Neuronal stem cell (in vitro differentiated cells): ENCODE measurements around the gene ENTHD1.

Experiments
- DNase-seq: peaks from one replicate; pipeline ENCODE4 v3.0.0-alpha.2; 2013; ENCODE audit warnings: low spot score
- H2AFZ ChIP-seq: one replicate; pipeline ENCODE4 v1.6.1; 2013; ENCODE audit warnings: mild to moderate bottlenecking, low read length, inconsistent platforms
- H2AK5ac ChIP-seq: 2 replicates; pipeline ENCODE4 v1.6.1; 2013; ENCODE audit warnings: low read depth, mild to moderate bottlenecking, inconsistent platforms, low read length, moderate library complexity, mixed read lengths
- H2BK120ac ChIP-seq: 2 replicates; pipeline ENCODE4 v1.6.1; 2013; ENCODE audit warnings: low read depth, mild to moderate bottlenecking, inconsistent platforms, low read length, moderate library complexity, mixed read lengths
- H2BK12ac ChIP-seq: one replicate; pipeline ENCODE4 v1.6.1; 2013; ENCODE audit warnings: low read length, inconsistent platforms
- H2BK15ac ChIP-seq: 2 replicates; pipeline ENCODE4 v1.6.1; 2013; ENCODE audit warnings: mild to moderate bottlenecking, low read length, inconsistent platforms, mixed read lengths
- H2BK5ac ChIP-seq: one replicate; pipeline ENCODE4 v1.6.1; 2013; ENCODE audit warnings: inconsistent platforms, mild to moderate bottlenecking, low read length, moderate library complexity
- H3K14ac ChIP-seq: one replicate; pipeline ENCODE4 v1.6.1; 2013; ENCODE audit warnings: low read length, inconsistent platforms
- H3K18ac ChIP-seq: 2 replicates; pipeline ENCODE4 v1.6.1; 2013; ENCODE audit warnings: low read length, inconsistent platforms
- H3K23ac ChIP-seq: 2 replicates; pipeline ENCODE4 v1.6.1; 2013; ENCODE audit warnings: low read depth, mild to moderate bottlenecking, mixed read lengths, low read length, inconsistent platforms; ENCODE audit not compliant: poor library complexity
- H3K27ac ChIP-seq: replicated peaks from 3 replicates; pipeline ENCODE4 v1.5.1; 2013; ENCODE audit warnings: low read length, inconsistent platforms
- H3K27me3 ChIP-seq, 3 experiments: 2 replicates each; pipeline ENCODE4 v1.6.1; 2013; ENCODE audit warnings: low read length in 3 of 3, mild to moderate bottlenecking in 2 of 3, inconsistent platforms in 1 of 3, low read depth in 1 of 3, mixed read lengths in 1 of 3, moderate library complexity in 1 of 3; ENCODE audit not compliant: control insufficient read depth in 3 of 3, insufficient read depth in 3 of 3
- H3K36me3 ChIP-seq, 2 donors: replicated peaks in 1 of 2; 2 replicates each; pipeline ENCODE4 v1.6.1; 2013; ENCODE audit warnings: low read length in 2 of 2; ENCODE audit not compliant: control insufficient read depth in 2 of 2, insufficient read depth in 2 of 2
- H3K4ac ChIP-seq: 2 replicates; pipeline ENCODE4 v1.6.1; 2013; ENCODE audit warnings: inconsistent platforms, mild to moderate bottlenecking, low read length, moderate library complexity
- H3K4me1 ChIP-seq, 2 donors: 1 replicate in 1 of 2; 2 replicates in 1 of 2; pipeline ENCODE4 v1.6.1; 2013; ENCODE audit warnings: low read length in 2 of 2, low read depth in 1 of 2; ENCODE audit not compliant: control insufficient read depth in 2 of 2, insufficient read depth in 1 of 2
- H3K4me2 ChIP-seq: one replicate; pipeline ENCODE4 v1.6.1; 2013; ENCODE audit warnings: mild to moderate bottlenecking, low read length, inconsistent platforms; ENCODE audit not compliant: insufficient read depth, poor library complexity, severe bottlenecking
- H3K4me3 ChIP-seq, 2 donors: 2 replicates each; pipeline ENCODE4 v1.5.1; 2013; ENCODE audit warnings: low read length in 2 of 2, mild to moderate bottlenecking in 2 of 2, inconsistent platforms in 1 of 2, moderate library complexity in 1 of 2
- H3K79me1 ChIP-seq: one replicate; pipeline ENCODE4 v1.6.1; 2013; ENCODE audit warnings: low read depth, mild to moderate bottlenecking, inconsistent platforms, low read length, moderate library complexity
- H3K9ac ChIP-seq: one replicate; pipeline ENCODE4 v1.6.1; 2013; ENCODE audit warnings: mild to moderate bottlenecking, low read depth, low read length, inconsistent platforms; ENCODE audit not compliant: poor library complexity
- H3K9me3 ChIP-seq, 2 donors: replicated peaks in 1 of 2; 2 replicates each; pipeline versions ENCODE3 to v1.6.1; 2013; ENCODE audit warnings: low read length in 2 of 2, mild to moderate bottlenecking in 2 of 2, inconsistent platforms in 1 of 2, low read depth in 1 of 2, mixed read lengths in 1 of 2, moderate library complexity in 1 of 2; ENCODE audit not compliant: control insufficient read depth in 2 of 2, insufficient read depth in 1 of 2
- H4K8ac ChIP-seq: one replicate; pipeline ENCODE4 v1.6.1; 2013; ENCODE audit warnings: low read depth, mild to moderate bottlenecking, inconsistent platforms, low read length, moderate library complexity
- H4K91ac ChIP-seq: one replicate; pipeline ENCODE4 v1.6.1; 2013; ENCODE audit warnings: low read length, low read depth, mild to moderate bottlenecking, inconsistent platforms; ENCODE audit not compliant: poor library complexity
- WGBS, 2 donors: extraction: QIAGEN DNeasy Blood & Tissue Kit; methylation state at CpG; one replicate each; pipeline ENCODE4 v1.1.7; 2013; ENCODE audit warnings: missing lambda C conversion rate in 2 of 2, mixed read lengths in 1 of 2; ENCODE audit not compliant: insufficient read length in 2 of 2, insufficient replicate concordance in 1 of 2; ENCODE audit errors: extremely low coverage in 2 of 2; 5-methylcytosine and 5-hydroxymethylcytosine counted together

The ENTHD1 gene

DNA sequence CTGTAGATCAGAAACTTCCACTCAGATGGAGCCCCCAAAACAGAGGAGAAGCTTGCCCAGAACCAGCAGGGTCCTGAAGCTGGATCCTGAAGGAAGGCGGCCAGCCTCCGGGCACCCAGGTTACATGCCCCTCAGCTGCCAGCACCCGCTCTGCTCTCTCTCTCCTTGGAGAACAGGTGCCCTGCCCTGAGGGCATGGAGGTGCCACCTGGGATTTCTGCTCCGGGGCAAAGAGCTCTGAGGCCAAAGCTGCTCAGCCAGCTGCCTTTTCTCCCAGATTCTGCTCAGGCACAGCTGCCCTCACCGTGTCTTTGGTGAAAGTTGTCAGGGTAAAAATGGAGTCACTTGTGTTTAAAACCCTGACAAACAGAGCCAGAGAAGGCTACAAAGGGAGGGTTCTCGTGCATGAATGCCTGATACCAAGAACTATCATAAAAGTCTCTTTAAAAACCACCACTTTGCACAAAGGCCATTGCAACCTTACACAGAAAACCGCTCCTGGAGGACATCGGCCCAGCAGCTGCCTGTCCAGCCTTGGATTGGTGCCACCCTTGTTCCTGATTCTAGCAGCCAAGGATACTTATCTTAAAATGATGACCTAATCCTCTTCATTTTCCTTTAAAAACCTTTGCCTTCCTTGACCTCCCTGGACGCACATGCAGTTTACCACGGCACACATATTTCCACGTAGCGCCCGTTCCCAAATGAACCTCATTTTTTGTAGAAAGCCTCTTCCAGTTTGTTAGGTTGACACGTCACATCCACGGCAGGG is 183.0 kb downstream of the ENTHD1 start:
- Histone ChIP-seq H3K36me3 (no peaks in the 10 kb centered on the region), H2BK5ac (no peak overlapping the region), H4K91ac (no peak overlapping the region), H3K18ac (no peak overlapping the region), H3K4me3 (no peak overlapping the region), H4K8ac (no peak overlapping the region), H3K9me3 (no peaks in the 10 kb centered on the region), H2BK120ac (no peak overlapping the region), H3K27ac (no peak overlapping the region), H2BK15ac (no peak overlapping the region), H3K9ac (no peak overlapping the region), H3K4me1 (peaks cover 2 to 28% of the 10 kb centered on the region in 2 donors), H2AFZ (no peak overlapping the region), H2BK12ac (no peak overlapping the region), H3K4me2 (no peak overlapping the region), H3K4ac (no peak overlapping the region), H3K27me3 (peaks cover 0 to 21% (median 0%) of the 10 kb centered on the region in 3 experiments), H3K79me1 (no peaks in the 10 kb centered on the region), H3K14ac (no peak overlapping the region), H3K23ac (no peak overlapping the region), H2AK5ac (no peak overlapping the region)
- no CpG with 5 or more reads among the region's 15 CpGs for WGBS, 2 donors
- DNase-seq: no peak

DNA sequence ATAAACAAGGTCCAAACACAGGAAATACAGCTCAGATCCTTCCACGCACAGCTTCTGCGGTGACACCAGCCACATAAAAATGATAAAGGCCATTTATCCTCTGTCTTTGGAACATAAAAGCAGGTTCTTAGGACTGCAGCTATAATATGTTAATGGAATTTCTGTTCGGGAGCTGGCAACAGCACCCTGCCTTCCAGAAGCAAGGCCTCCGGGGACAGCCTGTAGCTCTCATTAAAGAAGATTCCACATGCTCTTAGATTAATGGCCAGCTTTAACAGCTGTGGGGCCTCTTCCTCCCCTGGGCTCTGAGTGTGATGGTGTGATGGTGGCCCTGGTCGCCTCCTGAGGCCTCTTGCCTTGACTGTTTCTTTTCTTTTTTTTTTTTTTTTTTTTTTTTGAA is 185.7 kb downstream of the ENTHD1 start:
- Histone ChIP-seq H3K23ac (no peak overlapping the region), H3K18ac (no peak overlapping the region), H4K8ac (no peak overlapping the region), H3K79me1 (no peaks in the 10 kb centered on the region), H3K4ac (no peak overlapping the region), H2BK5ac (peak overlapping the region; percentile 79), H2BK15ac (peak overlapping the region; percentile 82), H2AFZ (no peak overlapping the region), H3K9ac (no peak overlapping the region), H3K36me3 (no peaks in the 10 kb centered on the region), H3K9me3 (no peaks in the 10 kb centered on the region), H2BK120ac (no peak overlapping the region), H2BK12ac (no peak overlapping the region), H3K14ac (no peak overlapping the region), H3K4me2 (no peak overlapping the region), H2AK5ac (no peak overlapping the region), H4K91ac (no peak overlapping the region), H3K4me3 (no peak overlapping the region), H3K27ac (no peak overlapping the region), H3K4me1 (peaks cover 2 to 26% of the 10 kb centered on the region in 2 donors), H3K27me3 (peaks cover 0 to 16% (median 0%) of the 10 kb centered on the region in 3 experiments)
- no peak for DNase-seq
- no CpG with 5 or more reads among the region's 5 CpGs for WGBS, 2 donors

DNA sequence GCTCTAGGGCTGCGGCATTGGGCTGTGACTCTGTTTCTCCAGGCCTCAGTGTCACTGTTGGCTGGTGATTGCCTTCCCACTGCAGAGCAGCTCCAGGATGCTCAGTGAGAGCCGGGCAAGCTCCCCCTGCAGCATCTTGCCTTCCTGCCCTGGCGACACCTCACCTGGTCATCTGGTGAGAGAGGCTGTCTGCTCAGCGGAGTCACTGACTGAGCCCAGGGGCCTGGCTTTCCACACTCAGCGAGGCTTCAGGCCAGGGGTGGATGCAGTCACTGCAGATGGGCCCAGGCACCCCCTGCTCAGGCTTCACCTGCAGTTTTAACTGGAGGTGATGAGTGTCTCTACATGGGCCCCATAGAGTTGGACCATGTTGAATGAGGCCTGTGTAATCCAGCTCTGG is 186.2 kb downstream of the ENTHD1 start:
- Histone ChIP-seq H3K4me2 (no peak overlapping the region), H3K4me1 (peaks cover 2 to 21% of the 10 kb centered on the region in 2 donors), H4K8ac (no peak overlapping the region), H3K27ac (no peak overlapping the region), H3K9me3 (no peaks in the 10 kb centered on the region), H3K4ac (peak overlapping the region; percentile 26), H3K4me3 (no peak overlapping the region), H3K27me3 (peaks cover 0 to 16% (median 0%) of the 10 kb centered on the region in 3 experiments), H3K18ac (peak overlapping the region; percentile 38), H2BK120ac (no peak overlapping the region), H3K36me3 (no peaks in the 10 kb centered on the region), H2AFZ (no peak overlapping the region), H4K91ac (no peak overlapping the region), H3K79me1 (no peaks in the 10 kb centered on the region), H3K14ac (no peak overlapping the region), H2BK12ac (peak overlapping the region; percentile 69), H2BK5ac (peak overlapping the region; percentile 79), H2BK15ac (peak overlapping the region; percentile 82), H2AK5ac (peak overlapping the region; percentile 82), H3K23ac (no peak overlapping the region), H3K9ac (no peak overlapping the region)
- DNase-seq: no peak
- no CpG with 5 or more reads among the region's 5 CpGs for WGBS, 2 donors

DNA sequence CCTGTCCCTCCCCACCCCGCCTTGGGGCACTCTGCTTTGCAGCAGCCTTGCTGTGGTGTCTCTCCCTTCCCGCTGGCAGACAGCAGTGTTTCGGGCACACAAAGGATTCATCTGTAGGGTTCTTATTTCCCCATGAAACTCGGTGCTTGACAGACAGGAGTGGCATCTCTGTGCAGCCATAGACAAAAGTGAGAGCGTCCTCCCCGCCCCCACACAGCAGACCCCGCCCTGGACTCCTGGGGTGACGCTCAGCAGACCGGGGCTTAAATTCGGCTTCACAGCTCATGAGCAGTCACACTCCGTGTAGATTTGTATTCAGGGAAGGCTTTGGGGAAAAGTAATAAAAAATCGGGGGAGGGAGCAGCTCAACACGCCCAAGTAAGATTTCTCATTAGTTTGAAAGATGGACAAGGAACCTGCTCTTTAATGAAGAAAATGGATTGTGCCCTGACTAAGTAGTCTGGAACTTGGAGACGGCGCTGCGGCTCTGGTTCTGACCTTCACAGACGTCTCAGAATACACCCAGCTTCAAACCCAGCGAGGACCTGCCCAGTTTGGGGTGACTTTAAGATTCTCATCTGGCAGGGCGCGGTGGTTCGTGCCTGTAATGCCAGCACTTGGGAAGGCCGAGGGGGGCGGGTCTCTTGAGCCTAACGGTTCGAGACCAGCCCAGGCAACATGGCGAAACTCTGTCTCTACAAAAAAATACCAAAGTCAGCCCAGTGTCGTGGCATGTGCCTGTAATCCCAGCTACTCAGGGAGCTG is 187.0 kb downstream of the ENTHD1 start:
- H3K23ac ChIP-seq: no peak overlapping the region
- no peak overlapping the region for H2BK120ac ChIP-seq
- no peak for DNase-seq
- peak overlapping the region; percentile 6 for H4K91ac ChIP-seq
- H3K9ac ChIP-seq: no peak overlapping the region
- peak overlapping the region; percentile 82 for H2BK15ac ChIP-seq
- H3K27ac ChIP-seq: no peak overlapping the region
- peak overlapping the region; percentile 27 for H3K18ac ChIP-seq
- no peaks in the 10 kb centered on the region for H3K79me1 ChIP-seq
- no peak overlapping the region for H3K4me2 ChIP-seq
- H4K8ac ChIP-seq: no peak overlapping the region
- peaks cover 2 to 19% of the 10 kb centered on the region in 2 donors for H3K4me1 ChIP-seq
- H2BK12ac ChIP-seq: no peak overlapping the region
- H2AK5ac ChIP-seq: no peak overlapping the region
- peak overlapping the region; percentile 86 for H2AFZ ChIP-seq
- no peaks in the 10 kb centered on the region for H3K36me3 ChIP-seq
- no peaks in the 10 kb centered on the region for H3K9me3 ChIP-seq
- H3K14ac ChIP-seq: no peak overlapping the region
- H3K4me3 ChIP-seq: no peak overlapping the region
- H3K27me3 ChIP-seq: peaks cover 0 to 16% (median 0%) of the 10 kb centered on the region in 3 experiments
- H2BK5ac ChIP-seq: peak overlapping the region; percentile 79
- H3K4ac ChIP-seq: no peak overlapping the region
- WGBS, 2 donors: no CpG with 5 or more reads among the region's 27 CpGs
